A673 (cell line): ENCODE measurements around the gene NECAB2. TPM values are rescaled to one million over a fixed set of nuclear protein-coding genes. Genes with fewer than 3 reads are reported as not detected.

Experiments used
- BruUV-seq: library from RNA; stranded (reverse); fragments of 400-500 nt; replicated peaks from 2 replicates; lab custom pipeline; 2021; lab: Mats Ljungman, UMichigan
- CTCF ChIA-PET: fragments of 300-600 bp; sonication (Branson Sonifier 250); formaldehyde crosslinking; loops from one replicate; lab custom pipeline; 2022; ENCODE audit warnings: antibody characterized with exemption; lab: Charles Lee
- POLR2A ChIA-PET: fragments of 300-600 bp; sonication (Branson Sonifier 250); formaldehyde crosslinking; loops from one replicate; lab custom pipeline; 2022; ENCODE audit warnings: antibody characterized with exemption; ENCODE audit not compliant: low non-redundant PET; lab: Charles Lee
- DNase-seq: peaks from one replicate; pipeline ENCODE4 v3.0.0-alpha.2; 2015; ENCODE audit warnings: low spot score
- H3K27ac ChIP-seq: fragments of 200-600 bp; sonication (generic); 2 replicates; pipeline ENCODE4 v1.5.1; 2016; ENCODE audit warnings: mixed run types, low read depth, mild to moderate bottlenecking, mixed read lengths, antibody characterized with exemption, low read length; ENCODE audit not compliant: poor library complexity, severe bottlenecking
- H3K27me3 ChIP-seq: fragments of 200-600 bp; sonication (generic); replicated peaks from 2 replicates; pipeline ENCODE4 v1.6.1; 2017; ENCODE audit warnings: mixed run types, low read depth, mild to moderate bottlenecking, mixed read lengths, antibody characterized with exemption, low read length; ENCODE audit not compliant: insufficient read depth, poor library complexity
- H3K36me3 ChIP-seq: fragments of 200-600 bp; sonication (generic); 2 replicates; pipeline ENCODE4 v1.6.1; 2016; ENCODE audit warnings: mixed run types, mild to moderate bottlenecking, mixed read lengths, antibody characterized with exemption, low read length; ENCODE audit not compliant: insufficient read depth, poor library complexity, severe bottlenecking
- H3K4me1 ChIP-seq: fragments of 200-600 bp; sonication (generic); 2 replicates; pipeline ENCODE4 v1.6.1; 2017; ENCODE audit warnings: mixed run types, mild to moderate bottlenecking, mixed read lengths, antibody characterized with exemption, low read length; ENCODE audit not compliant: insufficient read depth, poor library complexity, severe bottlenecking
- H3K4me3 ChIP-seq: fragments of 200-600 bp; sonication (generic); 2 replicates; pipeline ENCODE4 v1.5.1; 2016; ENCODE audit warnings: low read depth, mixed run types, mild to moderate bottlenecking, mixed read lengths, low read length; ENCODE audit not compliant: poor library complexity, severe bottlenecking
- H3K9me3 ChIP-seq: fragments of 200-600 bp; sonication (generic); 2 replicates; pipeline ENCODE4 v1.6.1; 2016; ENCODE audit warnings: mixed run types, low read depth, mild to moderate bottlenecking, mixed read lengths, antibody characterized with exemption, low read length; ENCODE audit not compliant: poor library complexity, severe bottlenecking
- CTCF ChIP-seq: fragments of 300-800, 200-600 bp; sonication (generic); conservative IDR thresholded peaks from 2 replicates; pipeline ENCODE4 v1.5.1; 2017; ENCODE audit warnings: low read depth, mild to moderate bottlenecking, antibody characterized with exemption, low read length, moderate library complexity, mixed read lengths
- EZH2 ChIP-seq: fragments of 200-600 bp; sonication (generic); IDR thresholded peaks from 2 replicates; pipeline ENCODE4 v1.6.1; 2017; ENCODE audit warnings: borderline replicate concordance, low read depth, mild to moderate bottlenecking, mixed read lengths, antibody characterized with exemption, low read length; ENCODE audit not compliant: poor library complexity, severe bottlenecking
- intact Hi-C: fragments of 100-400 bp; cut with micrococcal nuclease; formaldehyde crosslinking; loops from one replicate; pipeline ENCODE4 v1.10.0; 2022; ENCODE audit not compliant: unreplicated experiment
- total RNA-seq: library from RNA; stranded (reverse); gene quantifications from 2 replicates; pipeline ENCODE4 v1.2.3, GENCODE V29; 2021

NECAB2 gene
- total RNA-seq, 1 experiment from 2014 or later: 0.80 TPM

GRCh38 chr16:84048871-84049270 lies 80.8 kb downstream of the NECAB2 start:
- peaks cover 5% of the 10 kb centered on the region for H3K36me3 ChIP-seq
- intact Hi-C loops: no loop called here
- no peak overlapping the region for H3K4me3 ChIP-seq
- no TSS peak for BruUV-seq
- ChIA-PET CTCF (no interaction called here), POLR2A (no interaction called here)
- H3K9me3 ChIP-seq: no peaks in the 10 kb centered on the region
- no peaks in the 10 kb centered on the region for H3K27me3 ChIP-seq
- no peak for TF ChIP-seq EZH2
- TF ChIP-seq CTCF: no peak
- H3K27ac ChIP-seq: no peak overlapping the region
- H3K4me1 ChIP-seq: no peaks in the 10 kb centered on the region
- no peak for DNase-seq

- Histone ChIP-seq H3K4me1 (no peaks in the 10 kb centered on the region), H3K27me3 (no peaks in the 10 kb centered on the region), H3K9me3 (no peaks in the 10 kb centered on the region), H3K36me3 (peaks cover 11% of the 10 kb centered on the region), H3K27ac (no peak overlapping the region), H3K4me3 (no peak overlapping the region)
- no peak for DNase-seq
- TF ChIP-seq EZH2: no peak
- TF ChIP-seq CTCF: no peak
- CTCF ChIA-PET: no interaction called here
- POLR2A ChIA-PET: no interaction called here
- no TSS peak for BruUV-seq
- intact Hi-C loops: no loop called here
Measured at GRCh38 chr16:84049403-84050060, 81.5 kb downstream of the NECAB2 start.

GRCh38 chr16:84050316-84050715 lies 82.3 kb downstream of the NECAB2 start:
- DNase-seq: no peak
- POLR2A ChIA-PET: no interaction called here

More at GRCh38 chr16:84050316-84050715, 82.3 kb downstream of the NECAB2 start:
- Histone ChIP-seq H3K36me3 (peaks cover 15% of the 10 kb centered on the region), H3K4me3 (no peak overlapping the region), H3K27me3 (no peaks in the 10 kb centered on the region), H3K9me3 (no peaks in the 10 kb centered on the region), H3K27ac (no peak overlapping the region), H3K4me1 (no peaks in the 10 kb centered on the region)
- CTCF ChIA-PET: no interaction called here
- BruUV-seq: no TSS peak
- TF ChIP-seq EZH2 (no peak), CTCF (no peak)
- intact Hi-C loops: no loop called here
